NAMALWA (cell line): ENCODE data around the gene CHRDL1.
"Not testable (repeated sequence)": the region's sequence is repeated elsewhere in the genome, so short reads cannot be mapped to it uniquely, and the experiment has no call there.

Source experiments
- DNase-seq: peaks from one replicate; pipeline ENCODE4 v3.0.0-alpha.2; 2015; ENCODE audit warnings: low spot score

The CHRDL1 gene, protein sequence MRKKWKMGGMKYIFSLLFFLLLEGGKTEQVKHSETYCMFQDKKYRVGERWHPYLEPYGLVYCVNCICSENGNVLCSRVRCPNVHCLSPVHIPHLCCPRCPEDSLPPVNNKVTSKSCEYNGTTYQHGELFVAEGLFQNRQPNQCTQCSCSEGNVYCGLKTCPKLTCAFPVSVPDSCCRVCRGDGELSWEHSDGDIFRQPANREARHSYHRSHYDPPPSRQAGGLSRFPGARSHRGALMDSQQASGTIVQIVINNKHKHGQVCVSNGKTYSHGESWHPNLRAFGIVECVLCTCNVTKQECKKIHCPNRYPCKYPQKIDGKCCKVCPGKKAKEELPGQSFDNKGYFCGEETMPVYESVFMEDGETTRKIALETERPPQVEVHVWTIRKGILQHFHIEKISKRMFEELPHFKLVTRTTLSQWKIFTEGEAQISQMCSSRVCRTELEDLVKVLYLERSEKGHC

DNA sequence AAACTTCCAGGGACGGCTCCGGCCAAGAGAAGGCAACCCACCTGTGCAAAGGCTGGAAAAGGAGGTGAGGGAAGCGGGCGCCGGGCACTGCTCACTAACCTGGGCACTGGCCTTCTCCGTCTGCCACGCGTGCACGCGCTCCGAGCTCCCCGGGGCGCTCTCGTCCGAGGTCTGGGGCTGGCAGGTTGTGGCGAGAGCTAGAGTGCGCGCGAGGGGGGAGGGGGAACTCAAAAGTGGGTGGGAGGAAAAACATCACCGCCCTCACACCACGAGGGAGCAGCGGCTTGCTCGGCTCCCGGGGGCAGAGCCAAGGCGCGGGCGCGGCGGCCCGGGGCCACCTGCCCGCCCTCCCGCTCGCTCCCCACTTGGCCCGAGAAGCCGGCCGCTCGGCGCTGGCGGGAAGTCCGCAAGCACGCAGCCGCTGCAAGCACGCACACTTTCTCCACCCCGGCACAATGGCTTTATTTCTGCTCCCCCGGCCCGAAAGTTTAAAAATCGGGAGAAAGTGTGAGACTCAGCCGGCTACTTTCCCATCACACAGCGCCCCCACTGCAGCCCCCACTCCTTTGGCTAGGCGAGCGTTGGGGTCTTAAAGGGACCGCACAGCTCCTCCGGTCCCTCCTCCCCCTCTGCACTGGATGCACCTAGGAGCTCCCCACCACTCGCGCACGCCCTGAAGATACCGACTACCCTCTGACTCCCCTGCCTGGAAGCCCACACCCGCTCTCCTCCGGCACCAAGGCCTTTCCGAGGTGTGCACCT is at the start of gene CHRDL1:
Gene CHRDL1 (minus strand): TSS at position 173 of the 762 bp plus-strand sequence. CDS start 3,636 bp downstream, outside the sequence.
- no peak for DNase-seq

DNA sequence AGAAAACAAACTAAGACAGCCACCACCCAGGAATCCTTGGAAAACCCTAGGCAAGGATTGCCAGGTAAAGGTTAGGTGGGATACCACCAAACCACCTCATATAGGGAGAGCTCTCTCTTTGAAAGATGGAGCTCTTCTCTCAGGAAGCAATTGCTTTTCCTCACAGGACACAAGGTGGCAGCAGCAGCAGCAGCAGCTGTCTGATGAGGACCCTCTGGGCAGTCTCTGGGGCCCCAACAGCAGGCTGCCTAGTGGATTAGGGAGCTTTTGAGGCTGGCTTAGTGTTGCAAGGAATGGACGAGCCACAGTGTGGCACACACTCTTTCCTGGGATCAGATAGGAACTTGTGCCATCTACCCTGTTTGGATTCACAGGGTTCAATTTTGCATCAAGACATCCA is 41.4 kb upstream of the CHRDL1 start:
- peak; percentile 3 for DNase-seq

DNA sequence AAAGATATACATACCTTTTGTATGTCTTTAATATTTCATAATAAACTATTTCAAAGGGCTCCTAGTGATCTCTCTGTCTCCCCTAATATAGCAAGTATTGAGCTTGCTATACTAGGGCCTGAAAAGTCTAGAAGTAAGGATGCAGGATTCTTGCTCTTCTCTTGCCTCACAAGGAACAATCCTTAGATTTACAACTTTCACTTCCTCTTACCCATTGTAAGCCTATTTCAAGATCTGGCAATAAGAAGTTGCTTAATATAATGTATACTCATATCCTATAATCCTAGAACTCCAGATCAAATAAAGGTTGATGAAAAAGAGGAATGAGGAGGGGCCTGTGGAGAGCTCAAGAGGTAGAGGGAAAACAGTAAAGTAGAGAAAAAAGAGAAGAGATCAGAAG is 40.8 kb upstream of the CHRDL1 start:
- no peak for DNase-seq

DNA sequence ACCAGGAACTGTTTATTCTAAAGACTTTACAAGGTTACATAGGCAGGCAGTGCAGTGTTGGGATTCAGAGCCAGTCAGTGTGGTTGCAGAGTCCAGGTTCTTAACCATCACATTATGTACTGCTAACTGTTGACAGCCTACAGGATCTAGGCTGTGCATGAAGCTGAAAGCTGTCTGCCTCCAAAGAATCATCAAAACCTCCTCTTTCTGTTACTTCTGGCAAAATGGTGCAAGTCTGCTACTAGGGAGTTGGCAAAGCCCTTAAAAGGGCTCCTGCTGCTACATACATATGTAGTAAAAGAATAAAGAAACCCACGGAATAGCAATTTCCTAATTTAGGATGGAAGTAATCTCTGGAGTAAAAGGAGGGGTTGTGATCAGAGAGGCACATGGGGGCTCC is 40.4 kb upstream of the CHRDL1 start:
- no peak for DNase-seq

DNA sequence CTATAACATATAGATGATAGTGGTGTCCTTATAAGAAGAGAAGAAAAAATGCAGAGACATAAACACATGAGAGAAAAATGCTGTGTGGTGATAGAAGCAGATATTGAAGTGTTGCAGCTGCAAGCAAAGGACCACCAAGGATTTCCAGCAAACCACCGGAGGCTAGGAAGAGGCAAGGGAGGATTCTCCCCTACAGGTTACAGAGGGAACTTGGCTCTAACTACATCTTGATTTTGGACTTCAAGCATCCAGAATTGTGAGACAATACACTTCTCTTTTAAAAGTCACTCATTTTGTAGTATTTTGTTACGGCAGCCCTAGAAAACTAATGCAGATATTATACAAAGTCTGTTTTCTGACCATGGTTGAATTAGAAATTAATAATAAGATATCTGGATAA is 30.4 kb upstream of the CHRDL1 start:
- DNase-seq = no peak

DNA sequence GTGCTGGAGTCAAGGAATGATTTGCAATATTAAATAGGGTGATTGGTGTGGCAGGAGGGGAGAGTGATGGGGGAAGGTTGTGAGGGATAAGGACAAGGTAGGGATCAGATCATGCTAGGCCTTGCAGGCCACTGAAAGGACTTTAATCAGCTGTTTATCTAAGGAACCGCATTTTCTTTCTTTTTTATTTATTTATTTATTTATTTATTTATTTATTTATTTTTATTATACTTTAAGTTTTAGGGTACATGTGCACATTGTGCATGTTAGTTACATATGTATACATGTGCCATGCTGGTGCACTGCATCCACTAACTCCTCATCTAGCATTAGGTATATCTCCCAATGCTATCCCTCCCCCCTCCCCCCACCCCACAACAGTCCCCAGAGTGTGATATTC is 20.9 kb upstream of the CHRDL1 start:
- not testable (repeated sequence) for DNase-seq

DNA sequence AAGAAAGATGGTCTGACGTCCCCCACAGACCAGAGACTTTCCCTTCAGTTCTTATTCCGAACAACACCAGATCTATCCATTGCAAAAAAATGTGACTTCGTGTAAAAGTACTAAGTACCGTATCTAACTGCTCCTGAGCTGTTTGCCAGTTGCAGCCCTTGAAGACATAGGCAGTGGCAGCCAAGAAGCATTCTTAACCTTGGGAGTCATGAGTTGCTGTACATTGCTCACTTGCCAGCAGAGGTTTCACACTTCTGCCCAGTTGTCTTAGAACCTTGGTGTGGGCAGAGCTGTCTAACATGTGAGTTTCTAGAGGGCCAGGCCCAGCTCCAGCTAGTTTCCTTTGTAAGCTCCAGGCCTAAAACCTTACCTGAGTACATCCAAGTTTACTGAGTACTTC is 10.5 kb upstream of the CHRDL1 start:
- DNase-seq = no peak

DNA sequence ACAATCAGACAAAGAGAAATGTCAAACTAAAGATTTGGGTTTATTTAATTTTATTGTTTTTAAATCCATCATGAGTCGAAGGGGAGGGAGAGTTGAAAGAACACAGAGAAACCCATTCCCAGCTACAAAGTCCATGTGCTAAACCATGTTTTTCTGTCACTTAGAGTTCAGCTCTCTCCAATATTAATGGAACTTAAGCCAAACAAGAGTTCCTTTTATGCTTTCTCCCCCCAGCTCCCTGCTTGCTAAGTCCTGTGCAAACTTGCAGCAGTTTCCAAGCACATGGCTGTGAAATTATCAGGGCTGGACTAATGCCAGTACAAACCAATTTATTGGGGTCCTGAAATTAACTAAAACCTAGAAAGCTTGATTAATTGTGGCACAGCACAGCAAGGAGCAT is 9.7 kb upstream of the CHRDL1 start:
- DNase-seq = no peak

DNA sequence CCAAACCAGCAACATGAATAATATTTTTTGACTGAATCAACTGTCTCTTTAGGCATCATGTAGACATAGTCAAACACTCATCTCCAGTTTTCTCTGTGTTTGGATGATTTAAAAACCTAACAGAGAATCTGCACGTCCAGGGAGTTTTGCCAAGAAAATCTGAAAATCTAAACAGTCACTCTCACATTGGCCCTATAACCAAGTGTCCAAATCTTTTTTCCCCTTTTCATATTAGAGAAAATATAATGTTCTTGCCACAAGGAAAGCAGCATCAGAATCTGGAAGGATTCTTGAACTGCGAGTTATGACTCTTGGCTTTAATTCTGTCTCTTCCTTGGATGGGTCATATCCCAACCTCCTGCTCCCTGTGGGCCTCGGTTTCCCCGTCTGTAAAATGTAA is 8.8 kb upstream of the CHRDL1 start:
- DNase-seq = no peak

DNA sequence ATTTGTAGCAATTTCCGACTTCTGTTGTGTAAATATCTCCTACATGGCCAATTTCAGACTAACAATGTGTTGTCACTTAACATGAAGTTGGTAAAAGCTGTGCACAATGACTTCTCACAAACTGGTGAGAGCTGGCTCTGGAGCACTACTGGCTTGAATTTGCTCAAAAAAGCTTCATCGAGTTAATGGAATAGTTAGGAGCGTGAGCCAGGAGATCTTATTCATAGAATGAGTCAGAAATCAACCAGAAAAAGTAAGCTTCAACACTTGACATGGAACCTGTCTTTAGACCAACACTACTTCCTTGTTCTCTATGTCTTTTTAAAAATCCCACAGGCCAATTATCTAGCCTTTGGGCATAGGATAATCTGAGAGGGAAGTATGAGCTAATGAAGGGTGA is 7.9 kb upstream of the CHRDL1 start:
- no peak for DNase-seq

DNA sequence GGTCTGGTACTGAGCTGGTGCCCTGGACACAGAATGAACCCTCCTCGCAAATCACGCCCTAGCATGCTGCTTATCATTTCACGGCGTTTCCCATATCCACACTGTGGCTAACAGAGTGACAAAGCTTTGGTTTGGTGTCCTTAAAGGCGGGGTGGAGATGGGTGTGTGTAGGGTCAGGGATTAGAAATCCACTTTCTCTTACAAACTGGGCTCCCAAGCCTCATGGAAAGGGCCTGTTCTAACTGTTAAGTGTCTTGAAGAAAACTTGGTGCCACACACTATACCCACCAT is 735 bp upstream of the CHRDL1 start:
- no peak for DNase-seq

DNA sequence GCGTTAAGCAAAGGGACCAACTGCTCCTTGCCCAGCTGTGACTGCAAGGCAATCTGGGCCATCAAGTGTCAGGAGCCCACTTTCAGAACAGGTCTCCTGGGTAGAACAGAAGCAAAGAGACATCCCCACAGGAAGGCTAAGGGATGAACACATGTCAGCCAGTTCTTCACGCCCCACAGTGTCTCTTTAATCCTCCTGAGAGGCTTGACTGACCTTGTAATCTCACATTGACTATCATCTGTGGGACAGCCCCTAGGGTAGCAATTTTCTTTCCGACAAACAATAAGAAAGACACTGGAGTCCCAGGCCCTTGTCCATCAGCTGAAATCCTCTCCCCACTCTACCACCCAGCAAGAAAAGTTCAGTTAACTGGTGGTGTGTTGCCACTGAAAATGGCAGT is 1.0 kb downstream of the CHRDL1 start:
- DNase-seq = no peak

DNA sequence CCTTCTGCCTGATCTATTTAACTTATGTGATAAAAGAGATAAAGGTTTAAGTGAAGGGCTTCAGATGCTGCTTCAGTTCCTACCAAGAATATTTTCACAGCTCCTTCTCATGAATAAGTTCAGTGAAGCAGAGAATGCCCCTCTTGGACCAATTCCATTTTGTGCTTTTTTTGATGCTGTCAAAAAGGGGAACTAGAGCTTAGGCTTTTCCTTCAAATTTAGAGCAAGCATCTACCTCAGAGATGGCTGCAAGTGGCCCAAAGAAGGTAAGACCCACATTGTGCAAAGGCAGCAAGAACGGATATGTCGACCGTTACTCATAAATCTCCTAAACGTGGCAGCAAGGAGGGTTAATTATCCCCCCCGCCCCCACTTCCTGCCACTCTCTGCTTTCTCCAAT is 4.5 kb downstream of the CHRDL1 start:
- DNase-seq = no peak

DNA sequence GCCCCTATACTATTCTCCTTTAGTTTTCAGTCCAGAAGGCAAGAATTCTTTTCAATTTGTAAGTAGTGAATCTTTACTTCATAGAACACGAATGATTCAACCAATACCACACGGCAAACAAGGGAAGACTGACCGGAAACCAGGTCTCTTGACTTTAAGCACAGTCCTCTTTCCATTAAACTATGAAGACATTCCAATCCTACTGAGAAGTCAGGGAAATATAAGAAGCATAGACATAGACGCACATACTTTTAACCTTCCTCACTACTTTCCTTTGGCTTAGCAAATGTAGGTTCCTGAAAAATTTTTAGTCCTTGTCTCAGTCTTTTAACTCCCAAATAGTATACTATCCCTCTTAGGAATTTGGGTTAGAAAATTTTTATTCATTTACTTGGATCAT is 9.1 kb downstream of the CHRDL1 start:
- DNase-seq = no peak

DNA sequence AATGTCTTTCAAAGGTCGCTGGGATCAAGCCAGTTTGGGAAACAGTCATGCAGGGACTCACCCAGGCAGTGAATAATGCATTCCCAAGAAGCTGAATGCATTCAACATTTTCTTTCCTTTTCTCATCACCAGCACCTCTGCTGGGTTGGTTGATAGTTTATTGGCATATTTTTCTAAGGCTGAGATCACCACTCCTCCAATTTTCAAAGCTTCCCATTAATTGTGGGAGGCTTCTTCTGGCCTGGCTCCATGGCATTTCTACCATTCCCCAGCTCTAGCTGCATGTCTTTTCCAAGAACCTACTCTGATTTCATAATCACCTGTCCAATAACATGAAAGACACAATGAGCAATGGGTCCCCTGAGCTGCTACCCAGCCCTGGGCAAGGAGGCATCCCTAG is 35.8 kb downstream of the CHRDL1 start:
- DNase-seq = no peak

DNA sequence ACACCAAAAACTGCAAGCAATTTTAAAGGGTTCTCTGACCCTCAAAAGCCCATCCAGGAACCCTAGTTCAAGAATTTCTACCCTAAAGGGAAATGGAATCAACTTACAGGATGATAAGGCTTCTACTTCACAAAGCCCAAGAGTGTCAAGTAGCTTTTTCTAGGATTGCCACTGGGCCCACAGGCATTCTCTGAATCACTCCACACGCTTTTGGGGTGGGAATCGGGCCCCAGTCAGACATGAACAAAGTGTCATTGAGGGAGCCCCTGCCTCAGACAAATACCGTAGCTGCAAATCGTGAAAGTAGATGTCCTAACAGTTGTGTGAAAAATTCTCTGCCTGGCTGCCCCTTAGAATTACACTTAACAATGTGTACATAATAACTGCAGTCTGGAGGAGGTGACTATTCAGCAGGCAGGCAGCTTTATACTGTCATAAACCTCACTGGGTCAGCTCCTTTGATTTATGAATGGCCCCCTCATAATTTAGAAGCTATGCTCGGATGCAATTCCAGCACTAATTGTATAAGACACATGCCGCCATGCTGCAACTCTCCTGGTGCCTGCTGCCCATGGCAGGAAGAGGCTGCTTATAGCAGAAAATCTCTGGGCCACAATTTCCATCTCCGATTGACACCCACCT is 36.7 kb downstream of the CHRDL1 start:
- no peak for DNase-seq

DNA sequence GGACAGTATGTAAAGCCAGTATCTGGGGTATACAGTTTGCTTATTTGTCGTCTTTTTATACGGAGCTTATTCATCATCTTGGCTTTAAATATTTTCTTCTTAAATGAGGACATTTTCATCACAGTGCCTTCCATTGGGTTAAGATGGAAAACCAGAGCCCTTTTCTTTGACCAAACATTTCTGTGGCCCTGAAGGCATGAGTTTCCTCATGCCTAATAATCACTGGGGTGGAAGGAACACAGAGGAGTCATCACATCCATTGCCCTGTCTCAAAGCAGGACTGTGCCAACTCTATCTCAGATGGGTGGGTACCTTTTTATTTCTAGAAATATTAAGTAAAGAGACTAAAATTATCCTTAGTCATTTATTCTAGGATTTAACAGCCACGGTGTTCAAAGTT is 40.0 kb downstream of the CHRDL1 start:
- DNase-seq = no peak

DNA sequence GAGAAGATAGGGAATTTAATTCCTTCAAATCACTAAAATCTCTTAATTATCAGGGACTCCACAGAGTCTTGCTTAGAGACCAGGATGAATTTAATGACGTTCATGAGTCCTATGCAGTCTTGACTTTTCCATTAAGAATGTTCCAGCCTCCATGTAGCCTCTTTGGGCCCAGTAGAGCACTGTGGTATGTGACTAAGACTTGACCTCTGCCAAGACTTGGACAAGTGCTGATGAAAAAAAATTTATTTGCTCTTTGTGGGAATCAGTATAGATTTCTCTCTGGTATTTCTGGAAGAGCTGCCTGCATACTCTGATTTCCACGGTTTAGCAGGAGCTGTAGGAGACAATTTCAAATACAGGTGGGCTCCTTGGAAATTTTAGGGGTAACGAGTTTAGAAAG is 40.6 kb downstream of the CHRDL1 start:
- no peak for DNase-seq

DNA sequence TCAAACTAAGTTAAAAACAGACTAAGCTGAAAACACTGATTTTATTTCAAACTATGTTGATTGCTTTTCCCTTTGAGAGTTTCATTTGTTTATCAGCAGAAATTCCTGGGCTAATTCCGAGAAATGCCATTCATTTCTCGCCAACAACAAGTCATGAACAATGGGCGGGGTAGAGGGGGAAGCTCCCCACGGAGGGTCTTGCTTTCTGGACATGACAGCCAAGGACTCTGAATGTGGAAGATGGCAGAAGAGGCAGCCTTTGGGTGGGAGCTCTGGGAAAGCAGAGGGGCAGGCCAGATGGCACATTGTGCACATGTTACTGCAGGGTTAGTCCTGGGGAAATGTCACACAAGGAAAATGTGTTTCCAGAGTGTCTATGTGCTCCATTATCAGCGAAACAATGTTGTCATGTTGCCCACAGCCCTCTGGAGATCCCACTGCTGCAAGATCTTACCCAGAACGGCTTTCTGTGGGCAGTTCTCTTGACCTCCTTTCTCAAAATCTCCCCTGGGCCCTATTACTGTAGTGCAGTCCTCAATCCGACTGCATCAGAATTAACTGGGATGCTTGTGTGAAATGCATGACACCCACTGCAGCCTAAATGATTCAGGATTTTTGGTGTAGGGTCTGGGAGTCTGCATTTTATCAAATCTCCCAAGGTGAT is 45.0 kb downstream of the CHRDL1 start:
- no peak for DNase-seq

DNA sequence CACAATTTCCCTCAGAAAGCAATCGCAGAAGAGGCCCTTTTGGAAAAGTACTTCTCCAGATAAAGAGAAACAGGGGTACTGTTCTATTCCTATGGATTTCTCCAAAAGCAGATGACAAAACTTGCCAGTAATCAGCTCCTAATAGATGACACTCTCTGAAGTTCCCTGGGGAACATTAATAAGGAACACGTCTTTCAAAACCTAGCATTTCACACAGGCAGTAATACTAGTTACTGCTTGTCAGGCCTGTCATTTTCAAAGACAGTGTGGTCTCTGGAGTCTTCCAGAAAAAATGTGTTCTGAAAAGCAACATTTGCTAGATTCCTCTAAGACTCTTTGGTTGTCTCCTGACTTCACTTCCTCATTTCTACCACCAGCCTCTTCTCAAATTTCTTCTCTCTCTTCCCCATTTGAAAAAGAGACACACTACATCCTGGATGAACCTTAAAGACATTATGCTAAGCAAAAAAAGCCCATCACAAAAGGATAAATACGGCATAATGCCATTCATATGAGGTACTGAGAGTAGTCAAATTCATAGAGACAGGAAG is 47.3 kb downstream of the CHRDL1 start:
- peak; percentile 1 for DNase-seq

DNA sequence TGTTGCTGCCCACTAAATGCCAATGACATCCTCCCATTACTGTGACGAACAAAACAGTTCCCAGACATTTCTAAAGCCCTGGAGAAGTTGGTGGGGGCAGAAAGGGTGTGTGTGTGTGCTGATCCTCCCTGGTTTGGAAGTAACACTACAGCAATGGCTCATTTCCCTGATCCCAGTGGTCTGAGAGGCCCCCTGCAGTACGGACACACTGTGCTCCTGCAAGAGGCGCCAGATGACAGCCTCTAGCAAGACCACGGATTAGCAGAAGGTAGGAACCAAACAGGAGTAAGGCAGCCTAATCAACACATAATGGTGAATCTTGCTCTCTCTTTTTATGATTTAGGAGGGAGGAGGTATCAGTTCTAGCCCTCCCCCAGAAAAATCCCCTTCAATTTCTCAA is 49.6 kb downstream of the CHRDL1 start:
- DNase-seq = no peak

DNA sequence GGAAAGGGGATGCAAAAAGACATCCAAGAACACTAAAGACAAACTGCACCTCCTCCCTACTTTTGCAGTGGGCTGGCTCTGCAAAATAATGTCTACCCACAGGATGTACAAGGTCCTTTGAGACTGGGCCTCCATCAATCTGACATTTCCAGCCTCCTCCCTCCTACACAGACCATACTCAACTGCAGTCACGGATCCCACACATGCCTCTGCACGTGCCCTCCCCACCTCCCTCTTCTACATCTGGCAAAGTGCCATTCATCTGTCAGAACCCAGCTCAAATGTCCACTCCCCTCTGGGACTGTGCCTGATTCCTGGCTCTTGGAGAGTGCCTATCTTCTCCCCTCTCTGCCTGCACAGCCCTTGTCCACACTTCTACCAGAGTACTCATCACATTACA is 50.3 kb downstream of the CHRDL1 start:
- no peak for DNase-seq
